ENCODE results near the gene TMEM214. TPM values are rescaled to one million over a fixed set of nuclear protein-coding genes. Genes with fewer than 3 reads are reported as not detected.
A peak's percentile ranks its signal among the peaks of the same experiment; 100 is the strongest.

Gene TMEM214
- total RNA-seq, 1 experiment from 2014 or later = 85.0 TPM

GRCh38 chr2:27086724-27087593 lies 54.2 kb downstream of the TMEM214 start, which contains the start of gene KHK:
KHK (plus strand) TSS chr2:27086772; CDS start chr2:27087260, 488 bp downstream.
- no peak for TF ChIP-seq CTCF (IDR thresholded peaks at IDR 0.05; ENCODE audit: insufficient read depth in 1 of 2, low read depth in 1 of 2, low read length in 1 of 2, severe bottlenecking in 1 of 2, unreplicated experiment in 1 of 2)
- intact Hi-C loops (cut with micrococcal nuclease; ENCODE audit: unreplicated experiment) = loop anchor here (1.0 kb wide), 2 partner anchors 16 to 37 kb away; partner anchors contain the start of gene OST4
- Histone ChIP-seq H3K4me3 (ENCODE audit: low read depth, low read length) (peak within 1 kb of the TSS; percentile 86), H3K27me3 (replicated peaks; ENCODE audit: control insufficient read depth, insufficient read depth, low read length) (no peaks in the 10 kb centered on the region), H3K36me3 (ENCODE audit: control insufficient read depth, insufficient read depth, low read length) (no peaks in the 10 kb centered on the region), H3K4me1 (peaks cover under 1% of the 10 kb centered on the region; the same call in 1 of the 2 replicates), H3K9me3 (no peaks in the 10 kb centered on the region)
- DNase-seq = peak; percentile 75 to 76
- Mint-ChIP-seq H3K4me3 (ENCODE audit: unreplicated experiment) (peak within 1 kb of the TSS; percentile 89), H3K9me3 (ENCODE audit: unreplicated experiment) (no peaks in the 10 kb centered on the region), H3K27me3 (ENCODE audit: insufficient read depth, unreplicated experiment) (no peaks in the 10 kb centered on the region), H3K36me3 (ENCODE audit: insufficient read depth, unreplicated experiment) (no peaks in the 10 kb centered on the region), H3K27ac (ENCODE audit: unreplicated experiment) (peak within 1 kb of the TSS; percentile 66), H3K4me1 (ENCODE audit: low read depth, unreplicated experiment) (peaks cover 12% of the 10 kb centered on the region)
- BruUV-seq (replicated peaks) = TSS peak; percentile 35
- CTCF ChIA-PET = interaction anchor here (0.6 to 2.5 kb wide), 13 partner anchors 10 to 240 kb away, joined by 3 to 11 read pairs (median 5); partner anchors contain the start of genes ABHD1, AGBL5 and OST4
- POLR2A ChIA-PET = interaction anchor here (0.5 to 1.3 kb wide), 7 partner anchors 9 to 206 kb away, joined by 3 to 6 read pairs (median 4); partner anchors contain the start of genes CAD, OST4 and TMEM214

- DNase-seq = no peak
- ChIA-PET CTCF (interaction anchor here (0.6 to 1.7 kb wide), 5 partner anchors 9 to 241 kb away, joined by 3 to 8 read pairs (median 6); no protein-coding TSS in a partner anchor), POLR2A (interaction anchor here (0.6 kb wide), 1 partner anchor 39 kb away, joined by 6 read pairs; no protein-coding TSS in a partner anchor)
- Mint-ChIP-seq H3K4me1 (ENCODE audit: low read depth, unreplicated experiment) (peaks cover 12% of the 10 kb centered on the region), H3K36me3 (ENCODE audit: insufficient read depth, unreplicated experiment) (no peaks in the 10 kb centered on the region), H3K9me3 (ENCODE audit: unreplicated experiment) (no peaks in the 10 kb centered on the region), H3K27ac (ENCODE audit: unreplicated experiment) (no peak overlapping the region), H3K4me3 (ENCODE audit: unreplicated experiment) (no peak overlapping the region), H3K27me3 (ENCODE audit: insufficient read depth, unreplicated experiment) (no peaks in the 10 kb centered on the region)
- BruUV-seq (replicated peaks) = no TSS peak
- no peak for TF ChIP-seq CTCF (IDR thresholded peaks at IDR 0.05; ENCODE audit: insufficient read depth in 1 of 2, low read depth in 1 of 2, low read length in 1 of 2, severe bottlenecking in 1 of 2, unreplicated experiment in 1 of 2)
- H3K4me3 ChIP-seq (ENCODE audit: low read depth, low read length) = no peak overlapping the region
- no peaks in the 10 kb centered on the region for H3K27me3 ChIP-seq (replicated peaks; ENCODE audit: control insufficient read depth, insufficient read depth, low read length)
- no peaks in the 10 kb centered on the region for H3K9me3 ChIP-seq
- intact Hi-C loops (cut with micrococcal nuclease; ENCODE audit: unreplicated experiment) = no loop called here
- peaks cover 8% of the 10 kb centered on the region for H3K4me1 ChIP-seq
- no peaks in the 10 kb centered on the region for H3K36me3 ChIP-seq (ENCODE audit: control insufficient read depth, insufficient read depth, low read length)
Observed at GRCh38 chr2:27087823-27088410, 55.2 kb downstream of the TMEM214 start.

- no peak for TF ChIP-seq CTCF (IDR thresholded peaks at IDR 0.05; ENCODE audit: insufficient read depth in 1 of 2, low read depth in 1 of 2, low read length in 1 of 2, severe bottlenecking in 1 of 2, unreplicated experiment in 1 of 2)
- no peaks in the 10 kb centered on the region for H3K36me3 ChIP-seq (ENCODE audit: control insufficient read depth, insufficient read depth, low read length)
- H3K27me3 ChIP-seq (replicated peaks; ENCODE audit: control insufficient read depth, insufficient read depth, low read length) = no peaks in the 10 kb centered on the region
- H3K36me3 Mint-ChIP-seq (ENCODE audit: insufficient read depth, unreplicated experiment) = no peaks in the 10 kb centered on the region
- no peaks in the 10 kb centered on the region for H3K27me3 Mint-ChIP-seq (ENCODE audit: insufficient read depth, unreplicated experiment)
- BruUV-seq (replicated peaks) = no TSS peak
- intact Hi-C loops (cut with micrococcal nuclease; ENCODE audit: unreplicated experiment) = no loop called here
- peaks cover 15% of the 10 kb centered on the region for H3K4me1 ChIP-seq
- POLR2A ChIA-PET = no interaction called here
- no peaks in the 10 kb centered on the region for H3K9me3 ChIP-seq
- no peak overlapping the region for H3K27ac Mint-ChIP-seq (ENCODE audit: unreplicated experiment)
- DNase-seq = no peak
- CTCF ChIA-PET = interaction anchor here (0.6 kb wide), 1 partner anchor 35 kb away, joined by 3 read pairs; no protein-coding TSS in a partner anchor
- H3K9me3 Mint-ChIP-seq (ENCODE audit: unreplicated experiment) = no peaks in the 10 kb centered on the region
- no peak overlapping the region for H3K4me3 ChIP-seq (ENCODE audit: low read depth, low read length)
- H3K4me3 Mint-ChIP-seq (ENCODE audit: unreplicated experiment) = no peak overlapping the region
- H3K4me1 Mint-ChIP-seq (ENCODE audit: low read depth, unreplicated experiment) = peaks cover 14% of the 10 kb centered on the region
Observed at GRCh38 chr2:27088634-27089033, 55.9 kb downstream of the TMEM214 start.

Measured in Caco-2 (cell line).